WERI-Rb-1 (cell line): ENCODE data around the gene SPTLC3.
A peak's percentile ranks its signal among the peaks of the same experiment; 100 is the strongest.

Experiments used
- DNase-seq: peaks from one replicate; pipeline ENCODE4 v3.0.0-alpha.2; 2020
- H3K27ac ChIP-seq: fragments of 250-450 bp; sonication (Bioruptor Pico); 2 replicates; pipeline ENCODE4 v1.5.1; 2020; ENCODE audit warnings: mild to moderate bottlenecking, moderate library complexity
- H3K27me3 ChIP-seq: fragments of 250-450 bp; sonication (Bioruptor Pico); 2 replicates; pipeline ENCODE4 v1.5.1; 2021; ENCODE audit warnings: mild to moderate bottlenecking, low read depth, moderate library complexity; ENCODE audit not compliant: insufficient read depth, severe bottlenecking
- H3K36me3 ChIP-seq: fragments of 250-450 bp; sonication (Bioruptor Pico); 2 replicates; pipeline ENCODE4 v1.5.1; 2020; ENCODE audit warnings: mild to moderate bottlenecking, moderate library complexity
- H3K4me3 ChIP-seq: 2 replicates; pipeline ENCODE4 v1.5.1; 2011; ENCODE audit warnings: low read depth, mild to moderate bottlenecking, control low read depth, low read length
- H3K9me3 ChIP-seq: fragments of 250-450 bp; sonication (Bioruptor Pico); 2 replicates; pipeline ENCODE4 v1.5.1; 2021; ENCODE audit warnings: mild to moderate bottlenecking, moderate library complexity; ENCODE audit not compliant: severe bottlenecking
- TF ChIP-seq, protein P1 (sequence below): IDR thresholded peaks from 2 replicates; pipeline ENCODE4 v1.5.1; 2011; ENCODE audit warnings: low read depth, mild to moderate bottlenecking, control low read depth, inconsistent platforms, low read length

The SPTLC3 gene

DNA sequence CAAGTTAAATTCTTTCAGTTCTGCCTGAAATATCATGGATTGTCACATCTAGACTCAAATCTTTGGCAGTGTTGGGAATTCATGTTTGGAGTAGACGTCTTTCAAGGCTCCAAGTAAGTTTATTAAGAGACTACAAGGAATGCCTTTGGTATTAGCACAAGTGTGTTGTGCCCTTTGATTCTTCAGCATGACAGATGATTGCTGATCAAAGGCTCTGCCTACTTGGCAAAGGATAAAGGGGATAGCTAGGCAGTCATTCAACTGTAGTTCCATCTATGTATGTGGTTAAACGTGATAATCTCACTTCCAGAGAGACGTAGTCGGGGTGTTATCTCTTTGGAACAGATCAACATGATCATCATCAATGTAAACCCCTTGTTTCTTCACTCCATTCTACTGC is 86.2 kb downstream of the SPTLC3 start:
- Histone ChIP-seq H3K27me3 (no peaks in the 10 kb centered on the region), H3K4me3 (no peak overlapping the region), H3K36me3 (no peaks in the 10 kb centered on the region), H3K27ac (no peak overlapping the region), H3K9me3 (no peaks in the 10 kb centered on the region)
- DNase-seq, result no peak
- TF ChIP-seq, protein P1, sequence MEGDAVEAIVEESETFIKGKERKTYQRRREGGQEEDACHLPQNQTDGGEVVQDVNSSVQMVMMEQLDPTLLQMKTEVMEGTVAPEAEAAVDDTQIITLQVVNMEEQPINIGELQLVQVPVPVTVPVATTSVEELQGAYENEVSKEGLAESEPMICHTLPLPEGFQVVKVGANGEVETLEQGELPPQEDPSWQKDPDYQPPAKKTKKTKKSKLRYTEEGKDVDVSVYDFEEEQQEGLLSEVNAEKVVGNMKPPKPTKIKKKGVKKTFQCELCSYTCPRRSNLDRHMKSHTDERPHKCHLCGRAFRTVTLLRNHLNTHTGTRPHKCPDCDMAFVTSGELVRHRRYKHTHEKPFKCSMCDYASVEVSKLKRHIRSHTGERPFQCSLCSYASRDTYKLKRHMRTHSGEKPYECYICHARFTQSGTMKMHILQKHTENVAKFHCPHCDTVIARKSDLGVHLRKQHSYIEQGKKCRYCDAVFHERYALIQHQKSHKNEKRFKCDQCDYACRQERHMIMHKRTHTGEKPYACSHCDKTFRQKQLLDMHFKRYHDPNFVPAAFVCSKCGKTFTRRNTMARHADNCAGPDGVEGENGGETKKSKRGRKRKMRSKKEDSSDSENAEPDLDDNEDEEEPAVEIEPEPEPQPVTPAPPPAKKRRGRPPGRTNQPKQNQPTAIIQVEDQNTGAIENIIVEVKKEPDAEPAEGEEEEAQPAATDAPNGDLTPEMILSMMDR, result no peak

DNA sequence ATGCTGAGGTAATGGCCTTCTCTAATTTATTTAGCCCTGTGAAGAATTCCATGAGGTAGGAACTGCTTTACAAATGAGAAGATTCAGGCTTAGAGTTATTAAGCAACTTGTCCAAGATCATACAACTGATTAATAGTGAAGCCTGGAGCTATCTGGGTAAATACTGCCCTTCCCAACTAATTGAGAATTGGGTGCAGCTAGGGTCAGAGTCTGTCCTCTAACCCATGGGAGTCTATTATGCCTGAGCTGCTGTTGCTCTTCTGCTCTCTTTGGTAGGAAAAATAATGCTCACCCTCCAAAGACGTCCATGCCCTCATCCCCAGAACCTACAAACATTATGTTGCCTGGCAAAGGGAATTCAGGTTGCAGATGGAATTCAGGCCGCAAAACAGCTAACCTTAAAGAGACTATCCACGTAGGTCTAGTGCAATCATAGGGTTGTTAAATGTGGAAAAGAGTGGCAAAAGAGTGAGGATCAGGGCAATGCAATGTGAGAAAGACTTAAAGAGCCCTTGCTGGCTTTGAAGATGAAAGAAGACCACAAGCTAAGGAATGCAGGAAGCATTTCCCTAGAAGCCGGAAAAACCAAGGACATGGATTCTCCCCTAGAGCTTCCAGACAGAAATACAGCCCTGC is 90.1 kb downstream of the SPTLC3 start:
- no peak overlapping the region for H3K4me3 ChIP-seq
- no peaks in the 10 kb centered on the region for H3K9me3 ChIP-seq
- H3K27me3 ChIP-seq, result no peaks in the 10 kb centered on the region
- TF ChIP-seq, protein P1, result no peak
- no peaks in the 10 kb centered on the region for H3K36me3 ChIP-seq
- H3K27ac ChIP-seq, result no peak overlapping the region
- DNase-seq, result no peak

DNA sequence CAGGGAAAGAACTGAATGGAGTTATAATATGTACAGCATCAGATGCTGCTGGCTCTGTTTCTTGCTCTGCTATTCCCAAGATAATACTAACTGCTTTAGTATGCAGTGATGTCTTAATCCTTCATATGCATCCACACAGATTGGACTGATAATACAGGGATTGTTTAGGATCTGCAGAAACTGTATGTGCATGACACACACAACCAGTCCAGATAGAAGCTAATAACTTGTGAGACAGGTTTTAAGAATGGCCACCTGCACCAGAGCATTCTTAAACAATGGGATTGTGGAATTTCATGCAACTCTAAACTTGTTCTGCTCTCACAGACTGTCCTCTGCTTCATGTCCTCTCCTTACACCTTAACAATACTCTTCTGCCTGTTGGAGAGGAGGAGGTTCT is 90.9 kb downstream of the SPTLC3 start:
- Histone ChIP-seq H3K9me3 (no peaks in the 10 kb centered on the region), H3K4me3 (no peak overlapping the region), H3K27ac (no peak overlapping the region), H3K27me3 (no peaks in the 10 kb centered on the region), H3K36me3 (no peaks in the 10 kb centered on the region)
- TF ChIP-seq, protein P1, result no peak
- DNase-seq, result no peak

DNA sequence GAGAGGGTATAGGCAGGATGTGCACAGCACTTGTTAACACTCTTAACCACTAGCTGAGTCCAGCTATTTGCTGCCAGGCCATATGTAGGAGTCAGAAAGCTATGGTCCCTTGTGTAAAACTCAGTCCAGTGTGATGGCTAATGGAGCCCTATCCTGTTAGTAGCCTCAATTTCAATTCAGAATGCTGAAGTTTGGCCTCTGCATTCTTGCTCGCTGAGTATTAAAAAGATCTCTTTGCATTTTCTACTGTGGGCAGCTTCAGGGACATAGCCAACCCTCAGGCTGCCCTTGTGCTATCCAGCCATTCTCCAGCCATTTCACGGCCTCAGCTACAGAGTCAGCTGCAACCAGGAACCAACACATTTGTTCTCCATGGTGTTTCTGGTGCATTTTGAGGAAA is 92.5 kb downstream of the SPTLC3 start:
- H3K27ac ChIP-seq, result no peak overlapping the region
- H3K27me3 ChIP-seq, result no peaks in the 10 kb centered on the region
- H3K9me3 ChIP-seq, result no peaks in the 10 kb centered on the region
- H3K4me3 ChIP-seq, result no peak overlapping the region
- TF ChIP-seq, protein P1, result no peak
- H3K36me3 ChIP-seq, result no peaks in the 10 kb centered on the region
- DNase-seq, result no peak

DNA sequence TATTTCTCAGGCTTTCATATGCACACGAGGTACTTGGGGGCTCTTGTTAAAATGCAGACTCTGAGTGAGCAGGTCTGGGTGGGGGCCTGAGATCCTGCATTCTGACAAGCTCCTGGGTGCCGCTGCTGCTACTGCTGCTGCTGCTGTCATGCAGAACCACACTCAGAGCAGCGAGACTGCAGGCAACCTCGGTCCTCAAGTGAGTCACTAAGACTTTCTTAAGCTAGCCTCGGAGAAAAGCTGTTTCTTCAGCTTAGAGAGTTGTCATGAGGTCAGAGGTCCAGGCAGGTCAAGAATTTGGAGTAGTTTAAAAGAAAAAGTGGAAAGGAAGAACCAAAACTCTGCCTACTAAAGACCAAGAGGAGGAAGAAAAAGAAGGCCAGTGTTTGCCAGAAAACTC is 92.9 kb downstream of the SPTLC3 start:
- no peaks in the 10 kb centered on the region for H3K27me3 ChIP-seq
- DNase-seq, result peak; percentile 40
- H3K4me3 ChIP-seq, result no peak overlapping the region
- no peaks in the 10 kb centered on the region for H3K36me3 ChIP-seq
- TF ChIP-seq, protein P1, result no peak
- H3K9me3 ChIP-seq, result no peaks in the 10 kb centered on the region
- no peak overlapping the region for H3K27ac ChIP-seq

DNA sequence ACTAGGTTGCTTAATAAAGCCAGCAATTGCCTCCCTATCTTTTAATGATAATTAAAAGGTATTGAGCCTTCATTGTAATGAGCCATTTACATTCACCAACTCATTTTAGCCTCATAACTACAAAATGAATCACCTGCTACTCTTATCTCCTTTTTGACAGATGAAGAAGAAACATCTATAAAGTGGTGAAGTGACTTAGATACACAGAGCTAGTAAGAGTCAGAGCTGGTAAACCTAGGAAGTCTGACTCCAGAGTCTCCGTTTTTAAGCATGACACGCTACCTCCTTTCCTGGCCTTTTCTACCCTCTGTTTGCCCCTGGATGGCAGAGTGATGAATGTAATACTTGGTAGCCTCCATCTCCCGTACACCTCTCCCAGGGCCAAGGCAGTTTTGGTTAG is 93.5 kb downstream of the SPTLC3 start:
- Histone ChIP-seq H3K27ac (no peak overlapping the region), H3K27me3 (no peaks in the 10 kb centered on the region), H3K4me3 (no peak overlapping the region), H3K36me3 (no peaks in the 10 kb centered on the region), H3K9me3 (no peaks in the 10 kb centered on the region)
- TF ChIP-seq, protein P1, result no peak
- DNase-seq, result no peak
